CD4-positive, alpha-beta T cell treated with Interleukin-15 for 1 hour (primary cell): ENCODE data around the gene SDHA.
"Not testable (repeated sequence)": the region's sequence is repeated elsewhere in the genome, so short reads cannot be mapped to it uniquely, and the experiment has no call there.

Source experiments
- DNase-seq: peaks from one replicate; pipeline ENCODE4 v3.0.0-alpha.2; 2020

SDHA gene

GRCh38 chr5:264338-264737 lies 46.2 kb downstream of the SDHA start:
- DNase-seq = no peak

GRCh38 chr5:266311-267026 lies 48.3 kb downstream of the SDHA start:
- not testable (repeated sequence) for DNase-seq

GRCh38 chr5:267716-268115 lies 49.6 kb downstream of the SDHA start:
- DNase-seq = no peak

GRCh38 chr5:270340-270739 lies 52.2 kb downstream of the SDHA start:
- DNase-seq = no peak

- not testable (repeated sequence) for DNase-seq
Measured at GRCh38 chr5:271828-272167, 53.7 kb downstream of the SDHA start.

GRCh38 chr5:273091-273490 lies 55.0 kb downstream of the SDHA start:
- not testable (repeated sequence) for DNase-seq

- not testable (repeated sequence) for DNase-seq
Measured at GRCh38 chr5:273491-273890, 55.4 kb downstream of the SDHA start.

GRCh38 chr5:274346-274745 lies 56.2 kb downstream of the SDHA start:
- not testable (repeated sequence) for DNase-seq

- DNase-seq = no peak
Measured at GRCh38 chr5:278646-279045, 60.5 kb downstream of the SDHA start.

- DNase-seq = not testable (repeated sequence)
Measured at GRCh38 chr5:279051-279665, 61.0 kb downstream of the SDHA start.

GRCh38 chr5:285991-286557 lies 68.0 kb downstream of the SDHA start:
- no peak for DNase-seq

- DNase-seq = not testable (repeated sequence)
Measured at GRCh38 chr5:290200-290599, 72.1 kb downstream of the SDHA start.

- not testable (repeated sequence) for DNase-seq
Measured at GRCh38 chr5:291345-291744, 73.2 kb downstream of the SDHA start.

- not testable (repeated sequence) for DNase-seq
Measured at GRCh38 chr5:294788-295187, 76.7 kb downstream of the SDHA start.

- not testable (repeated sequence) for DNase-seq
Measured at GRCh38 chr5:296207-296606, 78.1 kb downstream of the SDHA start.

GRCh38 chr5:296954-297353 lies 78.8 kb downstream of the SDHA start:
- DNase-seq = not testable (repeated sequence)

GRCh38 chr5:297448-297847 lies 79.3 kb downstream of the SDHA start:
- DNase-seq = not testable (repeated sequence)

GRCh38 chr5:297991-298736 lies 80.0 kb downstream of the SDHA start:
- not testable (repeated sequence) for DNase-seq

GRCh38 chr5:298737-299125 lies 80.6 kb downstream of the SDHA start:
- DNase-seq = no peak

GRCh38 chr5:299921-300320 lies 81.8 kb downstream of the SDHA start:
- not testable (repeated sequence) for DNase-seq

- not testable (repeated sequence) for DNase-seq
Measured at GRCh38 chr5:300691-301435, 82.7 kb downstream of the SDHA start.

GRCh38 chr5:302416-302815 lies 84.3 kb downstream of the SDHA start:
- not testable (repeated sequence) for DNase-seq

- no peak for DNase-seq
Measured at GRCh38 chr5:302966-303365, 84.8 kb downstream of the SDHA start.
